Raji (cell line): ENCODE measurements around the gene FRG2.

Source experiments
- POLR2A ChIP-seq: IDR thresholded peaks from 2 replicates; pipeline ENCODE4 v1.6.1; 2011; ENCODE audit warnings: low read depth, low read length, control low read depth; ENCODE audit not compliant: insufficient read depth

Gene FRG2

DNA sequence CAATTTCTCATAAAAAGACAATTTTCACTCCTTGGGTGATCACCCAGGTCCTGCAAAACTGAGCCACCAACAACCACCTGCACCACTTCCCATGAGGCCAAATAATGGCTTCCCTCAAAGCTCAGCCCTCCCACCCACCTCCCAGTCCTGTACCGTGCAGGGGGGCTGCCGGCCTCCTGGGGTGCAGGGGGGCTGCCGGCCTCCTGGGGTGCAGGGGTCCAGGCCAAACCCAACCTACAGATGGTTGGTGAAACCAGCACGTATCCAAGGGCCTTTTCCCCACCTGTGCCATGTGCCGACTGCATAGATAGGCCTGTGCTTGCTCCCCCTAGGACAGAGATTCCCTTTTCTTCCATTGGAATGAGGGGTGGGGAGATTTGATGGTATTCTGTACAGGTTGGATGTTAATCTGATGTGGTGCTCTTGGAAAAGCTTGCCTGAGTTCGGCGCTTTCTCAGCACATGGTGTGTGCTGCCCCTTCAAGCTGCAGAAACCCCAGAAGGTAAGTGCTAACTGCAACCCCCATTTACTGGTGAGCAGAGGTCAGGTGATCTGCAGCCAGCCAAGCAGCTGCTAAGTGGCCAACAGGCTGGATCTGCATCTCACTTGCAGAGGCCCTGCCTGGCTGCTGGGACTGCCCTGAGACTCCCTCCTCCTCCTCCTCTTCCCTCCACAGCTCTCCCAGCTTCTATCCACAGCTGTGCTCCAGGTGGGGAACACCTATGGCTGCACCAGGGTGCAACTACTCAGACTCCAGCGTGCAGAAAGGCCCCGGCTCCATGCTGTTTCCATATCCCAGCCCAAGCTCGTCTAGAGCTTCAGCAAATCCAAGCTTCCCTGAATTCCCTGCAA lies 47.6 kb downstream of the FRG2 start:
- no peak for TF ChIP-seq POLR2A
